Keratinocyte (primary cell): ENCODE results near the gene QRICH1. TPM values are rescaled to one million over a fixed set of nuclear protein-coding genes. Genes with fewer than 3 reads are reported as not detected.

ENCODE experiments used
- DNase-seq: peaks from one replicate; pipeline ENCODE4 v3.0.0-alpha.2; 2011; ENCODE audit warnings: low read depth, missing footprints, low spot score
- FAIRE-seq: peaks from 2 replicates; lab custom pipeline; 2011; peaks lifted over from hg19 to GRCh38; lab: Jason Lieb, UNC
- H2AFZ ChIP-seq: 2 replicates; pipeline ENCODE4 v1.6.0; 2012; ENCODE audit warnings: low read length, control low read depth, inconsistent platforms; ENCODE audit not compliant: control insufficient read depth
- H3K27ac ChIP-seq: 2 replicates; pipeline ENCODE4 v1.5.1; 2011; ENCODE audit warnings: low read length; ENCODE audit not compliant: control insufficient read depth, insufficient read depth
- H3K27me3 ChIP-seq: 3 replicates; pipeline ENCODE4 v1.6.0; 2011; ENCODE audit warnings: low read length; ENCODE audit not compliant: control insufficient read depth, insufficient read depth; ENCODE audit errors: extremely low read depth
- H3K36me3 ChIP-seq, 2 experiments: 2 replicates in 1 of 2; 3 replicates in 1 of 2; pipeline ENCODE4 v1.5.1; 2011; ENCODE audit warnings: low read length in 2 of 2, mild to moderate bottlenecking in 1 of 2; ENCODE audit not compliant: control insufficient read depth in 2 of 2, insufficient read depth in 2 of 2; ENCODE audit errors: extremely low read depth in 1 of 2
- H3K4me1 ChIP-seq: 3 replicates; pipeline ENCODE4 v1.5.1; 2011; ENCODE audit warnings: low read length; ENCODE audit not compliant: control insufficient read depth, insufficient read depth; ENCODE audit errors: extremely low read depth
- H3K4me2 ChIP-seq: 3 replicates; pipeline ENCODE4 v1.6.0; 2011; ENCODE audit warnings: low read depth, low read length; ENCODE audit not compliant: control insufficient read depth, insufficient read depth; ENCODE audit errors: extremely low read depth
- H3K4me3 ChIP-seq, 3 experiments: fragments of 200-600 bp in 1 of 3; sonication (generic) in 1 of 3; 2 replicates in 2 of 3; 3 replicates in 1 of 3; pipeline ENCODE4 v1.5.1; 2011 to 2016; ENCODE audit warnings: low read length in 3 of 3, mild to moderate bottlenecking in 3 of 3, control low read depth in 2 of 3, inconsistent platforms in 1 of 3, low read depth in 1 of 3, mixed read lengths in 1 of 3, mixed run types in 1 of 3, moderate library complexity in 1 of 3; ENCODE audit not compliant: control insufficient read depth in 2 of 3, insufficient read depth in 2 of 3; ENCODE audit errors: extremely low read depth in 1 of 3
- H3K79me2 ChIP-seq: 2 replicates; pipeline ENCODE4 v1.6.0; 2012; ENCODE audit warnings: low read length; ENCODE audit not compliant: control insufficient read depth, insufficient read depth
- H3K9ac ChIP-seq: 3 replicates; pipeline ENCODE4 v1.6.0; 2011; ENCODE audit warnings: low read length; ENCODE audit not compliant: control insufficient read depth, insufficient read depth; ENCODE audit errors: extremely low read depth
- H3K9me1 ChIP-seq: 3 replicates; pipeline ENCODE4 v1.6.0; 2011; ENCODE audit warnings: low read length; ENCODE audit not compliant: control insufficient read depth, insufficient read depth; ENCODE audit errors: extremely low read depth
- H3K9me3 ChIP-seq: 2 replicates; pipeline ENCODE4 v1.5.1; 2012; ENCODE audit warnings: low read depth, low read length; ENCODE audit not compliant: control insufficient read depth
- H4K20me1 ChIP-seq: 3 replicates; pipeline ENCODE4 v1.6.0; 2011; ENCODE audit warnings: low read length; ENCODE audit not compliant: control insufficient read depth, insufficient read depth; ENCODE audit errors: extremely low read depth
- EZH2 ChIP-seq: IDR thresholded peaks from one replicate; pipeline ENCODE4 v1.6.1; 2012; ENCODE audit warnings: inconsistent platforms, mild to moderate bottlenecking, low read length, moderate library complexity
- dilution Hi-C: fragments of 300-500 bp; cut with MboI; formaldehyde crosslinking; loops from one replicate; pipeline ENCODE4 v1.7.0; 2020; ENCODE audit warnings: low sequenced_read_pairs; ENCODE audit not compliant: extremely low pct_ligation_motif_present
- polyA plus RNA-seq, 5 experiments: library from polyadenylated mRNA; depleted of rRNA in 3 of 5; stranded (reverse) in 3 of 5; stranded (forward) in 1 of 5; unstranded in 1 of 5; fragments of >200 nt; gene quantifications; 1 replicate in 1 of 5; 2 replicates in 3 of 5; 3 replicates in 1 of 5; pipeline versions ENCODE4 v1.2.1 to v1.2.3, GENCODE V29; 2011 to 2012; ENCODE audit warnings: missing spikeins in 2 of 5, low read depth in 1 of 5, low replicate concordance in 1 of 5
- TF ChIP-seq, protein P1 (sequence below), 3 experiments: IDR thresholded peaks in 1 of 3; conservative IDR thresholded peaks in 1 of 3; optimal IDR thresholded peaks in 1 of 3; 2 replicates in 2 of 3; 3 replicates in 1 of 3; pipeline versions ENCODE3 to v1.5.1; 2011; ENCODE audit warnings: low read length in 3 of 3, mild to moderate bottlenecking in 3 of 3, moderate library complexity in 2 of 3, control low read depth in 1 of 3, inconsistent platforms in 1 of 3; ENCODE audit not compliant: insufficient read depth in 2 of 3; ENCODE audit errors: extremely low read depth in 1 of 3

The QRICH1 gene
- polyA plus RNA-seq, 1 donor (not counting 4 experiments of a cell fraction or from before 2014, with no cell fraction given): 60.4 TPM

DNA sequence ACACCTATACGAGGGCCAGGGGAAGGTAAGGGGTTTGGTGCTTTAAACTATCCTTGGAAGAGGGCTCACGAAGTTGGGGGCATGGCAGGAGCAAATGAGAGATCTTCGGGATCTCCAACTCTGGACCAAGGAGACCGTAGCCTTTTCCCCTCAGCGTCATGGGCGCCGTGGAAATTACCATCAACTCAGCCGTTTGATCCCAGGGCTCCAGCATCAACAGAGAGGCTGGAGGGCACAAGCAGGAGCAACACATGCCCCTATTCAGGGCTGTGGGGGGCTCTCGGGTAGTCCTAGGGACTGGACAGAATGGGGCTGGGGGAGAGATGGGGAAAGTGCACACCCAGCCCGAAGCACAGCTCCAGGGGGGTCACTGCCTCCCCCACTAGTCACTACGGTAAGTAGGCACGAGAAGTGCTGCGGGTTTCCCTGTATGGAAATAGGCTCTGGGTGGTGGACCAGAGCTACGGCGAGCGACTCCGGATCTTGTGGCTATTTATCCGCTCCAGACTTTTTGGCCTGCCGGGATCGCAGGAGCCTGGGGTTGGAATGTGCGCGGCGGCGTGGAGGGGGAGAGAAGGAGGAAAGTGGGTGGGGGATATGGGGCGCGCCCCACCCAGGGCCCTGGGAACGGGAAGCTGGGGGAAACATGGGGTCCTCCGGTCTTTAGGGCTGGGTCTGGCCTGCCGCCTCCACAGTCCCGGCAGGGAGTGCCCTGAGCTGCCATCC, 39.5 kb upstream of the QRICH1 start:
- no peaks in the 10 kb centered on the region for H3K9me1 ChIP-seq
- peak overlapping the region; percentile 73 for H3K9ac ChIP-seq
- peak overlapping the region; percentile 82 for H2AFZ ChIP-seq
- H3K9me3 ChIP-seq: no peaks in the 10 kb centered on the region
- H3K4me2 ChIP-seq: peak overlapping the region; percentile 89
- no peaks in the 10 kb centered on the region for H4K20me1 ChIP-seq
- peaks cover 19% of the 10 kb centered on the region for H3K4me1 ChIP-seq
- peak; percentile 30 for DNase-seq
- no peaks in the 10 kb centered on the region for H3K27me3 ChIP-seq
- dilution Hi-C loops: no loop called here
- H3K4me3 ChIP-seq: peak overlapping the region; percentile 69 to 93 (median 92)
- peak; percentile 71 for FAIRE-seq
- H3K27ac ChIP-seq: peak overlapping the region; percentile 39
- H3K36me3 ChIP-seq: peaks cover 7 to 12% of the 10 kb centered on the region in 2 experiments
- H3K79me2 ChIP-seq: peaks cover 18% of the 10 kb centered on the region
- TF ChIP-seq EZH2: no peak
- TF ChIP-seq, protein P1, sequence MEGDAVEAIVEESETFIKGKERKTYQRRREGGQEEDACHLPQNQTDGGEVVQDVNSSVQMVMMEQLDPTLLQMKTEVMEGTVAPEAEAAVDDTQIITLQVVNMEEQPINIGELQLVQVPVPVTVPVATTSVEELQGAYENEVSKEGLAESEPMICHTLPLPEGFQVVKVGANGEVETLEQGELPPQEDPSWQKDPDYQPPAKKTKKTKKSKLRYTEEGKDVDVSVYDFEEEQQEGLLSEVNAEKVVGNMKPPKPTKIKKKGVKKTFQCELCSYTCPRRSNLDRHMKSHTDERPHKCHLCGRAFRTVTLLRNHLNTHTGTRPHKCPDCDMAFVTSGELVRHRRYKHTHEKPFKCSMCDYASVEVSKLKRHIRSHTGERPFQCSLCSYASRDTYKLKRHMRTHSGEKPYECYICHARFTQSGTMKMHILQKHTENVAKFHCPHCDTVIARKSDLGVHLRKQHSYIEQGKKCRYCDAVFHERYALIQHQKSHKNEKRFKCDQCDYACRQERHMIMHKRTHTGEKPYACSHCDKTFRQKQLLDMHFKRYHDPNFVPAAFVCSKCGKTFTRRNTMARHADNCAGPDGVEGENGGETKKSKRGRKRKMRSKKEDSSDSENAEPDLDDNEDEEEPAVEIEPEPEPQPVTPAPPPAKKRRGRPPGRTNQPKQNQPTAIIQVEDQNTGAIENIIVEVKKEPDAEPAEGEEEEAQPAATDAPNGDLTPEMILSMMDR (optimal IDR thresholded peaks at IDR 0.05 in 1 of 3, IDR thresholded peaks at IDR 0.05 in 1 of 3, conservative IDR thresholded peaks at IDR 0.05 in 1 of 3; ENCODE audit: extremely low read depth in 1 of 3, insufficient read depth in 2 of 3, low read length in 3 of 3): no peak

DNA sequence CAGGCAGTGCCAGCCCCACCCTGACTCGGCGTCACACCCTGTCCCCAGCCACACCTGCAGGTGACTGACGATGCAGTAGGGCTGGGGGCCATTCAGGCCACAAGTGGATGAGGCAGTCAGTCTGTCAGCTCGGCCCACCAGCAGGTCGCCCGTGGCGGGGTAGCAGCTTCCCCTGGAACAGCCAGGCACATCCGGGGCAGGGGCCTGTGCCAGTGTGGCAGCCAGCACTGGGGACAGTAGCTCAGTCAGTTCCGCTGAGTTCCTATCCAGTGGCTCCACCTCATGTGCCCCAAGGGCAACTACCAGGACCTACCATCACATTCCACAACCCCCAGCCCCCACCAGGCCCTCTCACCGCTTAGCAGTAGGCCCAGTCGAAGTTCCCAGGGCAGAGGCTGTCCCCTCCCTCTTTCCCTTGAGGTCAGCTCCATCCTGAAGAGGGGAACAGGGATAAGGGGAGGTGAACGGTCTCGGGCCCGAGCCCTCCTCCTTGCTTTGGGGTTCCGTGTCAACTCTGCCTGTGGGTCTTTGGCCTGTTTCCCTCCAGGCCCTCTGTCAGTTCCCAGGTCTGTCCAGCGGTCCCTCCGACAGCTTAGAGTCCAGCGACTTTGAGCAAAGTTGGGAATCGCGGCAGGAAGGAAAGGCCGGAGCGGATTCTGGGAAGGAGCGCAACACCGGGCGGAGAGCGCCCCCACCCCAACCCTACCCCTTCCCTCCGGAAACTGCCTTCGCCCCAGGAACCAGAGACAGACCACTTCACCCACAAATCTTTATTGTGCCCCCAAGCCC, 38.8 kb upstream of the QRICH1 start, which contains the start of gene LAMB2:
Gene LAMB2 (minus strand): TSS at position 614 of the 789 bp plus-strand sequence. CDS start 183 bp downstream, at position 431.
- peak within 1 kb of the TSS; percentile 39 for H3K27ac ChIP-seq
- no peaks in the 10 kb centered on the region for H3K9me3 ChIP-seq
- no peak for TF ChIP-seq EZH2
- TF ChIP-seq, protein P1 (optimal IDR thresholded peaks at IDR 0.05 in 1 of 3, IDR thresholded peaks at IDR 0.05 in 1 of 3, conservative IDR thresholded peaks at IDR 0.05 in 1 of 3; ENCODE audit: extremely low read depth in 1 of 3, insufficient read depth in 2 of 3, low read length in 3 of 3): no peak
- FAIRE-seq: no peak
- H3K36me3 ChIP-seq: peaks cover 9 to 16% of the 10 kb centered on the region in 2 experiments
- peaks cover 19% of the 10 kb centered on the region for H3K4me1 ChIP-seq
- no peaks in the 10 kb centered on the region for H3K27me3 ChIP-seq
- DNase-seq: peak; percentile 60
- peak within 1 kb of the TSS; percentile 89 for H3K4me2 ChIP-seq
- H3K9ac ChIP-seq: peak within 1 kb of the TSS; percentile 73
- peaks cover 18% of the 10 kb centered on the region for H3K79me2 ChIP-seq
- no peaks in the 10 kb centered on the region for H4K20me1 ChIP-seq
- no peaks in the 10 kb centered on the region for H3K9me1 ChIP-seq
- H3K4me3 ChIP-seq: peak within 1 kb of the TSS; percentile 69 to 93 (median 92)
- dilution Hi-C loops: no loop called here
- H2AFZ ChIP-seq: peak within 1 kb of the TSS; percentile 82
